Embryonic facial prominence (tissue), 1 donor: ENCODE data around the gene TMEM209.
A peak's percentile ranks its signal among the peaks of the same experiment; 100 is the strongest.
"Not testable (repeated sequence)": the region's sequence is repeated elsewhere in the genome, so short reads cannot be mapped to it uniquely, and the experiment has no call there.

ENCODE experiments used
- DNase-seq: peaks from one replicate; pipeline ENCODE4 v3.0.0-alpha.2; 2016; ENCODE audit errors: extremely low spot score

TMEM209 gene

GRCh38 chr7:130205084-130205947, at the start of gene TMEM209:
Gene TMEM209, minus strand, starts transcription at chr7:130205406. Its CDS starts 31 bp downstream, at chr7:130205375.
- peak; percentile 98 for DNase-seq

- DNase-seq, result no peak
These were observed 49.3 kb upstream of the TMEM209 start for GRCh38 chr7:130254555-130254954.

- DNase-seq, result not testable (repeated sequence)
These were observed 44.4 kb upstream of the TMEM209 start for GRCh38 chr7:130249626-130250025.

GRCh38 chr7:130248842-130249241, 43.6 kb upstream of the TMEM209 start:
- not testable (repeated sequence) for DNase-seq

- not testable (repeated sequence) for DNase-seq
These were observed 41.3 kb upstream of the TMEM209 start for GRCh38 chr7:130246491-130246890.

- not testable (repeated sequence) for DNase-seq
These were observed 38.3 kb upstream of the TMEM209 start for GRCh38 chr7:130243486-130243885.

GRCh38 chr7:130242198-130243014, 37.2 kb upstream of the TMEM209 start:
- no peak for DNase-seq

DNA sequence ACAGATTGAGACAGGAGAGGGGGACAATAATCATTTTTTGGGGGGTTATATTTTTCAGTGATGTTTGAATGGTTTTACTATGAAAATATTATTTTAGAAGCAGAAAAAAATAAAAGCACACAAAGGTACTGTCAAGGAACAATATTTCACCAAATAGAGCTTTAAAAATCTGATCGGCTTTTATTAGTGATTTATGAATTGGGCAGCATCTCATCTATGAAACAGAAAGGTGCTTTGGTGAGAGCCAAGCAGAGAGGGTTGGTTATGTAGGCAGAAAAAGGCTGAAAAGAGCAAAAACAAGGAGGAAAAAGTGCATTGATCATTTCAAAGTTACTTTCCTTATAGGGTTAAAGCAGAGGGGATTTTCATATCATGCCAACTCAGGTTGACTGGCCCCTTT, 35.0 kb upstream of the TMEM209 start:
- DNase-seq, result no peak

DNA sequence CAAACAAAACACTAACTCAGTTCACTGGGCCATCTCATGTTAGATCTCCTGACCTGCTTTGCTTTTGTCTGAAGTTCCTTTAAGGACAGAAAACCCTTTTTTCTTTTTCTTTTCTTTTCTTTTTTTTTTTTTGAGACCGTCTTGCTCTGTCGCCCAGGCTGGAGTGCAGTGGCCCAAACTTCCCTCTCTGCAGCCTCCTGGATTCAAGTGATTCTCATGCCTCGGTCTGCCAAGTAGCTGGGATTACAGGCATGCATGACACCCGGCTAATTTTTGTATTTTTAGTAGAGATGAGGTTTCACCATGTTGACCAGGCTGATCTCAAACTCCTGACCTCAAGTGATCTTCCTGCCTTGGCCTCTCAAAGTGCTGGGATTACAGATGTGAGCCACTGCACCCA, 31.2 kb upstream of the TMEM209 start:
- DNase-seq, result not testable (repeated sequence)

DNA sequence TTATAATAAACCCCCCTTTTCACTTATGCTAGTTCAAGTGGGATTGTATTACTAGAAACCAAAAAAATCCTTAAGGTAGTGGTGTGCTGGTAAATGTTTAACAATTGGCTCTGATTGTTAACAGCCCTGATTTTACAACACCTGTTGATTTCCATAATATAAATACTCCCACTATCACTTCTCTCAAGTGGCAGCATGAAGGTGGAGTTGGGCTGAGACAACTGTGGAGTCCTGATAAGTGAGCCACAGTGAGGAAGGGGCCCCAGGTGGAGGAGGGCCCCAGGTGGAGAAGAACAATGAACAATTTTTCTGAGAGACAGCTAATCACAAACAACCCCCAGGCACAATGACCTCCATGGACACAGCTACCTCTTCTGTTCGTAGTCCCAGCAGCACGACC, 28.9 kb upstream of the TMEM209 start:
- DNase-seq, result no peak

DNA sequence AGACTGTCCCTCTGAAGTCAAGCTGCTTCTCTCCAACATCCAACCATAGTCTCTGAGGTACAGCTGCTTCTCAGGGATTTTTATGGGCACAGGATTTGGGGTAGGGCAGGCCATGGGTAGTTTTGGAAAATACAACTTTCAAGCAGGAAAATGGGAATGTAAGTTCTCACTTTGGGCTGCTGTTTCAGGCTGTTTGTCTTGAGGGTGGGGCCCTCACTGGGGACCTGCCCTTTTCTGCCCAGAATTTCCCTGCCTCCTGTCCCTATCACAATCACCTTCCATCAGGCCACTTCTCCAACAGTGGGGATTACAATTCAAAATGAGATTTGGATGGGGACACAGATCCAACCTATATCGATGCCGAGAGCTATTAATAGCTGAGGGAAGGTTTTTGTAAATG, 27.0 kb upstream of the TMEM209 start:
- DNase-seq, result no peak

GRCh38 chr7:130231792-130232191, 26.6 kb upstream of the TMEM209 start:
- no peak for DNase-seq

- not testable (repeated sequence) for DNase-seq
These were observed 24.8 kb upstream of the TMEM209 start for GRCh38 chr7:130229981-130230380.

GRCh38 chr7:130228840-130229502, 23.8 kb upstream of the TMEM209 start:
- no peak for DNase-seq

DNA sequence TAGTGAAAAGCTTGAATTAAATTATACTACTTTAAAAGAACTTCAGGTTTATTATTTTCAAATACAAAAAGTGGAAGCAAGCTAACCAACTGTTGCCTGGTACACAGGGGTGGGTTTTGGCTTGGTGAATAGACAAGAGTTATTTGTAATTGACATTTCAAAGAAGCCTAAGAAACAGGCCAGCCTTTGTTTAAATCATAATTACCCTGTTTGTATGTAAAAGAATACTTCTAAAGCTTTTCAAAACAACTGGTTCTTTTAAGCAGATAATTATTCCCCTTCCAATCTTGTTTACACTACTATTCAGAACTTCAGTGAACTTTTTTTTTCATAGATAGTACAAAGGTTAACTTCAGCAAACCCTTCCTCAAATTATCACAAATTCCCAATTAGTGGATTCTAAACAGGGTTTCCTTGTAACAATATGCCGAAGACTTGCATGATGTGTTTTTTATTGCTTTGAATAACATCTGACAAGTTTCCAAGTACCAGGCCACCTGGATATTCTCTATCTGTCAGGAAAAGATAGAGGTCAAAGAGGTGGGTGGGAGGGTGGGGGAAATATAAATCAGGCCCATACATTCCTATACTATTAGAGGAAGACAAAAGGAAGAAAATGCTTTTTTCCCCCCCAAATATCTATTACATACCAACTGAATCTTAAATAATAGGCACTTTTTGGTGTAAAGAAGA, 22.8 kb upstream of the TMEM209 start:
- DNase-seq, result no peak

GRCh38 chr7:130226333-130226732, 21.1 kb upstream of the TMEM209 start:
- DNase-seq, result no peak

- not testable (repeated sequence) for DNase-seq
These were observed 19.7 kb upstream of the TMEM209 start for GRCh38 chr7:130224923-130225322.

DNA sequence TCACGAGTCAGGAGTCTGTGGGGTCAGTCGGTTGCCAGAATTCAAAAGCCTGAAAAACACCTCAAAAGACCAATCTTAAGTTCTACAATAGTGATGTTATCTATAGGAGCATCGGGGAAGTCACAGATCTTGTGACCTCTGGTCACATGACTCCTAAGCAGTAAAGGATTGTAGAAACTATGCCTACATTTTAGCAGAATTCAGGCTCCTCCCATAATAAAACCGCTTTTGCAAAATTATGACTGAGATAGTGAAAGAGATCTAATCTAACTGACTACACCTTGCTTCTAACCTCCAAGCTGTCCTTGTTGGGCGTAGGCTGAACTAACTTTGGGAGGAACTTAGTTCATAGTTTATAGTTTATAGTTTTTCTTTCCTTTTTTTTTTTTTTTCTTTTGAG, 19.0 kb upstream of the TMEM209 start:
- DNase-seq, result no peak

- no peak for DNase-seq
These were observed 18.4 kb upstream of the TMEM209 start for GRCh38 chr7:130223646-130224045.

DNA sequence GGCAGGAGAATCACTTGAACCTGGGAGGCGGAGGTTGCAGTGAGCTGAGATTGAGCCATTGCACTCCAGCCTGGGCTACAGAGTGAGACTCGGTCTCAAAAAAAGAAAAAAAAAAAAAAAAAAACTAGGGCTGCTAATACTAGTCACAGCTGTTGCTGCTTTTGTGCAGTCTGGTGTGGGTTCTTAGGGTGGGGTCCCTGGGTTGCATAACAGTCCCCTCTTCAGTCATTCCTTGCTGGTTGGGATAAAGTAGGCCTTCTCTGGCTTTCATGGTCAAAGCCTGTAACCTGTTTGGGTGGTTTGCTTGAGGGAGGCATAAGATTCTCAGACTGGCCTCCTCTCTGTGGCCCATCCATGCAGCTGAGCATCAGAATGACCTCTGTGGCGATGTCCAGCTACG, 16.5 kb upstream of the TMEM209 start:
- no peak for DNase-seq

GRCh38 chr7:130219871-130220270, 14.7 kb upstream of the TMEM209 start:
- DNase-seq, result no peak
